Ovary (tissue), 9 donors: ENCODE measurements around the gene DRD5. TPM values are rescaled to one million over a fixed set of nuclear protein-coding genes. Genes with fewer than 3 reads are reported as not detected.
"Not testable (repeated sequence)": the region's sequence is repeated elsewhere in the genome, so short reads cannot be mapped to it uniquely, and the experiment has no call there.

Source experiments
- DNase-seq, 5 donors: peaks; one replicate each; pipeline ENCODE4 v3.0.0-alpha.2; 2019 to 2020
- H3K27ac ChIP-seq, 2 donors: fragments of 200-600 bp; one replicate each; pipeline versions ENCODE4 v1.5.1 to v1.8.0; 2019 to 2022
- H3K27me3 ChIP-seq: fragments of 200-600 bp; one replicate; pipeline ENCODE4 v1.8.0; 2022
- H3K36me3 ChIP-seq: fragments of 200-600 bp; sonication (generic); one replicate; pipeline ENCODE4 v1.5.1; 2019
- H3K4me1 ChIP-seq: one replicate; pipeline ENCODE4 v1.8.1; 2013; ENCODE audit warnings: mild to moderate bottlenecking, moderate library complexity; ENCODE audit not compliant: insufficient read depth
- H3K4me3 ChIP-seq: fragments of 200-600 bp; sonication (generic); one replicate; pipeline ENCODE4 v1.5.1; 2017
- H3K9me3 ChIP-seq, 2 donors: fragments of 200-600 bp in 1 of 2; sonication (generic) in 1 of 2; one replicate each; pipeline versions ENCODE4 v1.5.1 to v1.8.1; 2013 to 2019; ENCODE audit warnings: mild to moderate bottlenecking in 1 of 2, moderate library complexity in 1 of 2
- CTCF ChIP-seq, 3 donors: fragments of 450-650 bp in 2 of 3; fragments of 200-600 bp in 1 of 3; IDR thresholded peaks; one replicate each; pipeline versions ENCODE4 v1.5.1 to v1.8.0; 2016 to 2022; ENCODE audit warnings: antibody characterized with exemption in 3 of 3, mild to moderate bottlenecking in 1 of 3
- EP300 ChIP-seq: sonication (generic); formaldehyde crosslinking; IDR thresholded peaks from one replicate; pipeline ENCODE4 v1.6.1; 2017; ENCODE audit warnings: antibody characterized with exemption
- POLR2A ChIP-seq: fragments of 450-650 bp; IDR thresholded peaks from one replicate; pipeline ENCODE4 v1.6.1; 2017; ENCODE audit warnings: antibody characterized with exemption, mild to moderate bottlenecking, moderate library complexity
- WGBS, 3 donors: extraction: QIAGEN DNeasy Blood & Tissue Kit in 1 of 3; methylation state at CpG; one replicate each; pipeline versions ENCODE4 v1.1.5 to v1.1.7; 2013 to 2017; 5-methylcytosine and 5-hydroxymethylcytosine counted together
- intact Hi-C, 4 donors: fragments of 100-400 bp; cut with DNase I; formaldehyde crosslinking; loops; one replicate each; pipeline versions ENCODE4 v1.11.0 to v1.15.1; 2022 to 2023
- polyA plus RNA-seq, 2 donors: library from polyadenylated mRNA; stranded (reverse); fragments of 200-250 nt in 1 of 2; fragments of 350-450 nt in 1 of 2; fragmentation: Illumina TruSeq in 1 of 2; extraction: RNeasy Lipid Tissue Mini Kit (QIAGEN cat#74804) in 1 of 2; gene quantifications; one replicate each; pipeline ENCODE4 v1.2.3, GENCODE V29; 2013 to 2014
- total RNA-seq, 7 donors: library from RNA; depleted of rRNA in 2 of 7; stranded (reverse); fragments of >200 nt in 2 of 7; fragmentation: NEBNext Ultra II Directional in 3 of 7; extraction: Animal tissue kit (Norgen Biotek cat#: 25700) in 3 of 7; gene quantifications; one replicate each; pipeline versions ENCODE4 v1.1.0 to v1.2.4, GENCODE V29; 2016 to 2023
- donor health status: DM: no; HTN: no; CAD: no; lungs with moderate emphysema.
- donor health status: DM: no; HTN: no; CAD: no.
- donor health status: Bipolar disorder and iron deficiency.
- donor health status: DM: yes; HTN: yes; CAD: no.
- donor health status: DM: no; HTN: no; CAD: no.
- donor health status: DM: yes; HTN: yes; CAD: no.

DRD5 gene
- total and polyA plus RNA-seq, 9 donors = 0.12 TPM; not detected in 8

DNA sequence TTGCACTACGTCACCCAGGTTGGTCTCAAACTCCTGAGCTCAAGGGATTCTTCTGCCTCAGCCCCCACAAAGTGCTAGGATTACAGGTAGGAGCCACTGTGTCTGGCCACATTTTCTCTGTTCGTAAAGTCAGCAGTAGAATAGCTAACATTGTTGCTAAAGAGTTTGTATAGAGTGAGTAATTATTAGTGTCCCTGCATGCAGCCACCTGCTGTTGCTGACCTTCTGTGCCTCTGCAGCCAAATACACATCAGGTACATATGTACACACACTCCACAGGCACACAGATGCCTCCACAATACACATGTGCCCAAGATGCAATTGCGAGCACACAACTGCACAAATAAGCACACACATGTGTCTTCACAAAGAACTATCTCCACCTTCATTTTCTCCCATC is 10.9 kb downstream of the DRD5 start:
- Histone ChIP-seq H3K4me3 (no peak overlapping the region), H3K27me3 (no peaks in the 10 kb centered on the region), H3K4me1 (no peaks in the 10 kb centered on the region), H3K36me3 (no peaks in the 10 kb centered on the region), H3K27ac (no peak overlapping the region), H3K9me3 (no peaks in the 10 kb centered on the region)
- intact Hi-C loops = no loop called here
- WGBS, 3 donors = 91 to 96% (median 94%) methylated on average over 3 of the region's 3 CpGs
- TF ChIP-seq POLR2A (no peak), EP300 (no peak), CTCF (IDR thresholded peaks at IDR 0.05) (no peak)
- no peak for DNase-seq

DNA sequence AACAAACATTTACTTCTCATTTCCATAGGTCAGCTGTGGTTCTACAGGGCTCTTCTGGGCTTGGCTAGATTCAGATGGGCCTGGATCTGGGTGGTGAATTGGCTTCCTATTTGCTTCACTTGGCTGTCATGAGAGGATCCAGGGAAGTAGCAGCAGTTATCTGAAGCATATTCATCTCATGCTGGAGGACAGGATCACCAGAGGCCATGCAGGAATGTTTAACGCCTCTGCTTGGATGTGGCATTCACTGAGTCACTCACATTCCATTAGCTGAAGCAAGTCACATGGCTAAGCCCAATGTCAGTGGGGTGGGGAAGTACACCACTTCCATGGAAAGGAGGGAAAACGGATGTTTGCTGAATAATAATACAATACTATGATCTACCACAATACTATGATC is 15.2 kb downstream of the DRD5 start:
- H3K9me3 ChIP-seq, H3K27ac ChIP-seq, H3K4me3 ChIP-seq, intact Hi-C loops, H3K27me3 ChIP-seq, H3K36me3 ChIP-seq, H3K4me1 ChIP-seq, DNase-seq: not testable (repeated sequence)
- WGBS, 3 donors = 40 to 46% (median 43%) methylated on average over 2 of the region's 2 CpGs

GRCh38 chr4:9800848-9801247 is 19.4 kb downstream of the DRD5 start:
- H3K27me3 ChIP-seq = no peaks in the 10 kb centered on the region
- intact Hi-C loops = no loop called here
- no peaks in the 10 kb centered on the region for H3K36me3 ChIP-seq
- H3K9me3 ChIP-seq = no peaks in the 10 kb centered on the region
- TF ChIP-seq EP300 (no peak), CTCF (IDR thresholded peaks at IDR 0.05) (no peak), POLR2A (no peak)
- no peak overlapping the region for H3K27ac ChIP-seq
- 82 to 91% (median 91%) methylated on average over 4 of the region's 4 CpGs for WGBS, 3 donors
- DNase-seq = no peak
- no peaks in the 10 kb centered on the region for H3K4me1 ChIP-seq
- no peak overlapping the region for H3K4me3 ChIP-seq

DNA sequence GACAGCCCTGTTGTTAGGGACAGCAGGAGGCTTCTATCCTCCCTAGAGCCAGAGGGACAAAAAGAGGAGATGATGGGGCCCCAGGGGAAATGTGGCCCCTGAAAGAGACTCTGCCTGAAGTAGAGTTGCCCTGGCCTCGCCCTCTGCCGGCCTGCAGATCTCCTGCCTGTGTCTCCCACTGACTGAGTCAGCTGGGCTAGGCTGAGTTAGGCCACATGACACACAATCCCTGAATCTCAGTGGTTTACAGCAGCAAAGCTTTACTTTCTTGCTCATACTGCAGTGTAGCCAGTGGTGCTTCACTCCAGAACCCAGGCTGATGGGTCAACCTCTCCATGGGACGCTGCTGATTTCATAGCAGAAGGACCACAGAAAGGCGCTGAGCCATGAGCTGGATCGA is 23.5 kb downstream of the DRD5 start:
- 87 to 91% (median 90%) methylated on average over 5 of the region's 5 CpGs for WGBS, 3 donors
- TF ChIP-seq EP300 (no peak), CTCF (IDR thresholded peaks at IDR 0.05) (no peak), POLR2A (no peak)
- H3K9me3 ChIP-seq = no peaks in the 10 kb centered on the region
- no peaks in the 10 kb centered on the region for H3K4me1 ChIP-seq
- DNase-seq = no peak
- intact Hi-C loops = no loop called here
- H3K27ac ChIP-seq = no peak overlapping the region
- no peaks in the 10 kb centered on the region for H3K36me3 ChIP-seq
- no peaks in the 10 kb centered on the region for H3K27me3 ChIP-seq
- no peak overlapping the region for H3K4me3 ChIP-seq

DNA sequence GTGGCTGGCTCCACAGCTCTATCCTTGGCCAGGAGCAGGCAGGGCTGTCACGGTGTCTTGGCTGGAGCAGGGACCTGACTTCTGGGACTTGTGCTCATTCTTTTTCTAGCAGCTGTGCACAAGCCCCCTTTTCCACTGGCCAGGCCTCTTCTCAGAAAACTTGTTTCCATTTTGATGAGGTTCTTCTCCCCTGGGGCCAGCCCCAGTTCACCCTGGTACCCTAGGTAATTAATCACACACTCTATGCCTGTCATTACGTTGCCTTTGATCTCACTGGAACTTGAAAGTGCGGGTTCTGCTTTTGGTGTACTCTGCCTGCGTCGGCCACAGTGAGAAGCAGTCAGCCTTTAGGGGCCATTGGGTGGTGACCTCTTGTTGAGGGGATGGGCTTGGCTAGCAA is 26.6 kb downstream of the DRD5 start:
- Histone ChIP-seq H3K4me3 (no peak overlapping the region), H3K27me3 (no peaks in the 10 kb centered on the region), H3K27ac (no peak overlapping the region), H3K9me3 (no peaks in the 10 kb centered on the region), H3K36me3 (no peaks in the 10 kb centered on the region), H3K4me1 (no peaks in the 10 kb centered on the region)
- no peak for TF ChIP-seq CTCF (IDR thresholded peaks at IDR 0.05)
- no peak for TF ChIP-seq EP300
- TF ChIP-seq POLR2A = no peak
- intact Hi-C loops = no loop called here
- DNase-seq = no peak
- 77 to 87% (median 78%) methylated on average over 5 of the region's 5 CpGs for WGBS, 3 donors
